Gastroesophageal sphincter (tissue), 3 donors: ENCODE measurements around the gene ADAD2.

ENCODE experiments used
- POLR2A ChIP-seq, 2 donors: fragments of 450-650 bp; IDR thresholded peaks; one replicate each; pipeline ENCODE4 v1.6.1; 2017; ENCODE audit warnings: antibody characterized with exemption in 2 of 2, mild to moderate bottlenecking in 2 of 2, moderate library complexity in 1 of 2
- POLR2AphosphoS5 ChIP-seq: sonication (generic); formaldehyde crosslinking; IDR thresholded peaks from one replicate; pipeline ENCODE4 v1.6.1; 2017; ENCODE audit warnings: antibody characterized with exemption
- TF ChIP-seq, protein P1 (sequence below), 4 experiments: fragments of 200-600 bp in 2 of 4; fragments of 450-650 bp in 2 of 4; sonication (generic) in 1 of 4; IDR thresholded peaks; one replicate each; pipeline ENCODE4 v1.5.1; 2017 to 2019; ENCODE audit warnings: antibody characterized with exemption in 4 of 4, mild to moderate bottlenecking in 2 of 4, moderate library complexity in 2 of 4

- TF ChIP-seq, protein P1, sequence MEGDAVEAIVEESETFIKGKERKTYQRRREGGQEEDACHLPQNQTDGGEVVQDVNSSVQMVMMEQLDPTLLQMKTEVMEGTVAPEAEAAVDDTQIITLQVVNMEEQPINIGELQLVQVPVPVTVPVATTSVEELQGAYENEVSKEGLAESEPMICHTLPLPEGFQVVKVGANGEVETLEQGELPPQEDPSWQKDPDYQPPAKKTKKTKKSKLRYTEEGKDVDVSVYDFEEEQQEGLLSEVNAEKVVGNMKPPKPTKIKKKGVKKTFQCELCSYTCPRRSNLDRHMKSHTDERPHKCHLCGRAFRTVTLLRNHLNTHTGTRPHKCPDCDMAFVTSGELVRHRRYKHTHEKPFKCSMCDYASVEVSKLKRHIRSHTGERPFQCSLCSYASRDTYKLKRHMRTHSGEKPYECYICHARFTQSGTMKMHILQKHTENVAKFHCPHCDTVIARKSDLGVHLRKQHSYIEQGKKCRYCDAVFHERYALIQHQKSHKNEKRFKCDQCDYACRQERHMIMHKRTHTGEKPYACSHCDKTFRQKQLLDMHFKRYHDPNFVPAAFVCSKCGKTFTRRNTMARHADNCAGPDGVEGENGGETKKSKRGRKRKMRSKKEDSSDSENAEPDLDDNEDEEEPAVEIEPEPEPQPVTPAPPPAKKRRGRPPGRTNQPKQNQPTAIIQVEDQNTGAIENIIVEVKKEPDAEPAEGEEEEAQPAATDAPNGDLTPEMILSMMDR (IDR thresholded peaks at IDR 0.05): no peak
- no peak for TF ChIP-seq POLR2A (IDR thresholded peaks at IDR 0.05)
- no peak for TF ChIP-seq POLR2AphosphoS5
These were observed 28.0 kb downstream of the ADAD2 start for GRCh38 chr16:84218956-84219355.
